Stimulated activated memory B cell treated with anti-CD40 and anti-IgM and Interleukin-4, amounts not matched to agents 10 μg/mL and 1 μg/mL and 100 μg/mL, for 72 hours (primary cell): ENCODE measurements around the gene VWA8.
A peak's percentile ranks its signal among the peaks of the same experiment; 100 is the strongest.

Experiments
- ATAC-seq: fragments of 150-1000 bp; cut with Tn5 transposase; 2 replicates; pipeline ENCODE4 v1.10.0; 2021
- H3K27ac Mint-ChIP-seq: one replicate; pipeline ENCODE4 v1.8.0; 2022; ENCODE audit warnings: mild to moderate bottlenecking, mixed read lengths
- H3K27me3 Mint-ChIP-seq: one replicate; pipeline ENCODE4 v1.8.0; 2022; ENCODE audit warnings: mixed read lengths
- H3K36me3 Mint-ChIP-seq: one replicate; pipeline ENCODE4 v1.8.0; 2022; ENCODE audit warnings: mixed read lengths
- H3K4me1 Mint-ChIP-seq: one replicate; pipeline ENCODE4 v1.8.0; 2022; ENCODE audit warnings: mixed read lengths
- H3K4me3 Mint-ChIP-seq: one replicate; pipeline ENCODE4 v1.8.0; 2022; ENCODE audit warnings: mild to moderate bottlenecking, moderate library complexity, mixed read lengths
- H3K9me3 Mint-ChIP-seq: one replicate; pipeline ENCODE4 v1.8.0; 2022; ENCODE audit warnings: mixed read lengths

The VWA8 gene

GRCh38 chr13:41960637-41961465 is at the start of gene VWA8:
Gene VWA8, minus strand, starts transcription at chr13:41961109. Its CDS starts 94 bp downstream, at chr13:41961015.
- Mint-ChIP-seq H3K9me3 (no peaks in the 10 kb centered on the region), H3K27me3 (no peaks in the 10 kb centered on the region), H3K4me3 (peak within 1 kb of the TSS; percentile 94), H3K4me1 (peaks cover 19% of the 10 kb centered on the region), H3K36me3 (no peaks in the 10 kb centered on the region), H3K27ac (peak within 1 kb of the TSS; percentile 84)
- peak; percentile 99 for ATAC-seq

DNA sequence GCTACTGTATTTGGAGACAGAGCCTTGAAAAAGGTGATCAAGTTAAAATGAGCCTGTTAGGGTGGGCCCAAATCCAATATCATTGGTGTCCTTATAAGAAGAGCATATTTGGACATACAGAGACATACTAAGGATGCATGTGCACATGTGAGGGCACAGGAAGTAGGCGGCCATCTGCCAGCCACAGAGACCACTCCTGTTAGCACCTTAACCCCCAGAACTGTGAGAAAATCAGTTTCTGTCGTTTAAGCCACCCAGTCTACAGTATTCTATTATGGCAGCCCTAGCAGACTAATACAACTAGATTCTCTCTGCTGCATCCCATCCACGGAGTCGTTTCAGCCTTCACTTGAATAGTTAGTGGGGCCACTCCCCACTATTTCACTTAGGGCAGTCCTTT is 48.1 kb upstream of the VWA8 start:
- no peaks in the 10 kb centered on the region for H3K9me3 Mint-ChIP-seq
- no peaks in the 10 kb centered on the region for H3K36me3 Mint-ChIP-seq
- H3K4me3 Mint-ChIP-seq: no peak overlapping the region
- ATAC-seq: no peak
- peaks cover 13% of the 10 kb centered on the region for H3K27me3 Mint-ChIP-seq
- H3K4me1 Mint-ChIP-seq: no peaks in the 10 kb centered on the region
- no peak overlapping the region for H3K27ac Mint-ChIP-seq

DNA sequence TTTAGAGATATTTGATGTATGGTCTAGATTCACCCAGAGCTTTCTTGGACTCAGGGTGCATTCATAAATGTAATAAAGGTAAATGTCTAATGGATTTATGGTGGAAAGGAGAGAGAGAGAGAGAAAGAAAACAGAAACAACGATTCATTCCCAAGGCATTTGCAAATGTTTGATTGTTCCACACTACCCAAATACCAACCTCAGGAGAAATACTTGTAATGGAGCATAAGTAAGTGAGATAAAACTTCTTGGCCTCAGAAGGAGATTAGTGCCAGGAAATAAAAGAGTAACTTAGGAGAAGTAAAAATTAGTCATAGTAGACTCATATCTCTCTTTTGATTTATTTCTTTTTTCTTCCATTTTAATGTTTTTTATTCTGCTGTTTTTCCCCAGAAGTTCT is 46.9 kb upstream of the VWA8 start:
- peaks cover 13% of the 10 kb centered on the region for H3K27me3 Mint-ChIP-seq
- H3K36me3 Mint-ChIP-seq: no peaks in the 10 kb centered on the region
- no peaks in the 10 kb centered on the region for H3K4me1 Mint-ChIP-seq
- no peak overlapping the region for H3K27ac Mint-ChIP-seq
- no peaks in the 10 kb centered on the region for H3K9me3 Mint-ChIP-seq
- no peak overlapping the region for H3K4me3 Mint-ChIP-seq
- ATAC-seq: no peak

DNA sequence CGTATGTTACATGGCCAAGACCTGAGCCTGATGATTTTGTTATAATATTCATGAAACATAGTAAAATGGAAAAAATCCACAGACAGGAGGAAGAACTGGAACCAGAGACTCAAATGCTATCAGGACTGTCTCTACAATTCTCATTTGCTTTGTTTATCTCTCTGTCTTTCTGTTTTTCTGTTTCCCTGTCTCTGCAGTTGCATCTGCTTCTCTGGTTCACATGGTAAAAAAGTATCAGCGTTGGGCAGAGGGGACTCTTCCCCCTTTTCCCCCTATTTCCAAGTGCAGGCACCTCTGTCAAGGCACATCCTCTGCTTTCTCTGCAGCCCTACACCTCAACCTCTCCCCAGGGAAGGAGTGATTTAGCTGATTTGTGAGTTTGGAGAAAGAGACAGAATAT is 41.2 kb upstream of the VWA8 start:
- Mint-ChIP-seq H3K4me3 (no peak overlapping the region), H3K27me3 (peaks cover 34% of the 10 kb centered on the region), H3K4me1 (no peaks in the 10 kb centered on the region), H3K27ac (no peak overlapping the region), H3K36me3 (no peaks in the 10 kb centered on the region), H3K9me3 (no peaks in the 10 kb centered on the region)
- ATAC-seq: no peak

DNA sequence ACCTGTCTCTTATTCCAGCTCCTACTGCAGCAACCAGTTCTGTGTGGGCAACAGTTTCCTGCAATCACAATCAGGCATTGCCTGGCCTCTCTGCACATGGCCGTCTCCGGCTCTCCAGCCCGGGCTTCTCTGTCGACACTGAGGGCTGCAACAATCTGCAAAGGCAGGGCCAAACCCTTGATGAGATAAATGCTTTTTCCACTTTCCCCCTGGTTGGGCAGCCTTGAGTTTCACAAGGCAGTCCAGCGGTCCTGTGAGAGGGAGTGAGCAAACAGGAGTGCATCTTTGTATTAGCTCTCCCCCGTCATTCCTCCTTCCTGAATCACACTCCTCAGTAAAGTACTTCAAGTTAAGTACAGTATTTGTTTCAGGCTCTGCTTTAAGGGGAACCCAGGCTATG is 40.7 kb upstream of the VWA8 start:
- H3K4me1 Mint-ChIP-seq: no peaks in the 10 kb centered on the region
- H3K9me3 Mint-ChIP-seq: no peaks in the 10 kb centered on the region
- no peaks in the 10 kb centered on the region for H3K36me3 Mint-ChIP-seq
- H3K27ac Mint-ChIP-seq: no peak overlapping the region
- ATAC-seq: no peak
- H3K4me3 Mint-ChIP-seq: no peak overlapping the region
- peaks cover 35% of the 10 kb centered on the region for H3K27me3 Mint-ChIP-seq

GRCh38 chr13:42000846-42001245 is 39.9 kb upstream of the VWA8 start:
- H3K4me1 Mint-ChIP-seq: no peaks in the 10 kb centered on the region
- ATAC-seq: no peak
- H3K36me3 Mint-ChIP-seq: no peaks in the 10 kb centered on the region
- H3K27me3 Mint-ChIP-seq: peaks cover 35% of the 10 kb centered on the region
- H3K9me3 Mint-ChIP-seq: no peaks in the 10 kb centered on the region
- no peak overlapping the region for H3K27ac Mint-ChIP-seq
- H3K4me3 Mint-ChIP-seq: no peak overlapping the region

- Mint-ChIP-seq H3K9me3 (no peaks in the 10 kb centered on the region), H3K36me3 (no peaks in the 10 kb centered on the region), H3K4me1 (no peaks in the 10 kb centered on the region), H3K27ac (no peak overlapping the region), H3K27me3 (peaks cover 43% of the 10 kb centered on the region), H3K4me3 (no peak overlapping the region)
- no peak for ATAC-seq
Observed at GRCh38 chr13:41997396-41997795, 36.5 kb upstream of the VWA8 start.

DNA sequence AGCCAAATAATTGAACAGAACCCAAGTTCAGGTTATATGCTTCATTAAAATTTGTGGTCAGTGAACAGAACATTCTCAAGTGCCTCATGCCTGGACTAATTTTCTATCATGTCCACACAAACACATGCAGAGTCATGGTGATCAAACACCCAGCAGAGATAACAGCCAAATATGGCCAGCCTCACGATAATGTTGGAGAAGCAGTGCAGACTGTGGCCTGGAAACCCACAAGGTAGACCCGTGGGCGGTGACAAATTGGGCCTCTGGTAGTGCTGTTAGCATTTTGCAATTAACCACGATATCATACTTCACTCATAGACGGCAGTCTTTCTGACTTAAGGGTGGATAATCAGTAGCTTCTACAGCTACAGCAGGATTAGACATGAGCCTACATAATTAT is 35.0 kb upstream of the VWA8 start:
- no peaks in the 10 kb centered on the region for H3K9me3 Mint-ChIP-seq
- no peak overlapping the region for H3K4me3 Mint-ChIP-seq
- ATAC-seq: no peak
- no peak overlapping the region for H3K27ac Mint-ChIP-seq
- H3K27me3 Mint-ChIP-seq: peaks cover 43% of the 10 kb centered on the region
- no peaks in the 10 kb centered on the region for H3K36me3 Mint-ChIP-seq
- no peaks in the 10 kb centered on the region for H3K4me1 Mint-ChIP-seq

DNA sequence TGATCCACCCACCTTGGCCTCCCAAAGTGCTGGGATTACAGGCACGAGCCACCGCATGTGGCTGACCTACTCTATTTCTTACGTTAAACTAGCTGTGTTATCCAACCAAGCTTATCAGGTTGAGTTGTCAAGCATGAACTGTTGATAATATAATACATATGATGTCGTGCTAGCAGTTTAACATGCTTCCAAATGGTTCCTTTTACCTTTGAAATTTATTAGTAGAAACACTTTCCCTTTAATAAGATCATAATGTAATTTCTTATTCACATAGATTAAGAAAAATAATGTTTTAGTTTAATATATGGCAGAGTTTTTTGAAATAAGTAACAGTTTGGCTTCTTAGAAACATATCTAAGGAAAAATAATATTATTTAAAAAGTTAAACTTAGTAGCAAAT is 34.4 kb upstream of the VWA8 start:
- no peaks in the 10 kb centered on the region for H3K9me3 Mint-ChIP-seq
- H3K27me3 Mint-ChIP-seq: peaks cover 37% of the 10 kb centered on the region
- no peak overlapping the region for H3K27ac Mint-ChIP-seq
- ATAC-seq: no peak
- H3K36me3 Mint-ChIP-seq: no peaks in the 10 kb centered on the region
- no peak overlapping the region for H3K4me3 Mint-ChIP-seq
- H3K4me1 Mint-ChIP-seq: no peaks in the 10 kb centered on the region

GRCh38 chr13:41994696-41995095 is 33.8 kb upstream of the VWA8 start:
- H3K4me3 Mint-ChIP-seq: no peak overlapping the region
- H3K4me1 Mint-ChIP-seq: no peaks in the 10 kb centered on the region
- no peaks in the 10 kb centered on the region for H3K36me3 Mint-ChIP-seq
- H3K27ac Mint-ChIP-seq: no peak overlapping the region
- H3K9me3 Mint-ChIP-seq: no peaks in the 10 kb centered on the region
- H3K27me3 Mint-ChIP-seq: peaks cover 31% of the 10 kb centered on the region
- ATAC-seq: no peak

GRCh38 chr13:41991936-41992335 is 31.0 kb upstream of the VWA8 start:
- Mint-ChIP-seq H3K27ac (no peak overlapping the region), H3K4me3 (no peak overlapping the region), H3K9me3 (no peaks in the 10 kb centered on the region), H3K4me1 (no peaks in the 10 kb centered on the region), H3K27me3 (peaks cover 12% of the 10 kb centered on the region), H3K36me3 (no peaks in the 10 kb centered on the region)
- no peak for ATAC-seq

- Mint-ChIP-seq H3K4me3 (no peak overlapping the region), H3K36me3 (no peaks in the 10 kb centered on the region), H3K27me3 (peaks cover 31% of the 10 kb centered on the region), H3K4me1 (no peaks in the 10 kb centered on the region), H3K9me3 (no peaks in the 10 kb centered on the region), H3K27ac (no peak overlapping the region)
- ATAC-seq: no peak
Observed at GRCh38 chr13:41988244-41988643, 27.3 kb upstream of the VWA8 start.

- no peaks in the 10 kb centered on the region for H3K4me1 Mint-ChIP-seq
- no peak for ATAC-seq
- H3K9me3 Mint-ChIP-seq: no peaks in the 10 kb centered on the region
- H3K4me3 Mint-ChIP-seq: no peak overlapping the region
- H3K27ac Mint-ChIP-seq: no peak overlapping the region
- H3K27me3 Mint-ChIP-seq: peaks cover 31% of the 10 kb centered on the region
- H3K36me3 Mint-ChIP-seq: no peaks in the 10 kb centered on the region
Observed at GRCh38 chr13:41985788-41986508, 25.0 kb upstream of the VWA8 start.

- no peak overlapping the region for H3K27ac Mint-ChIP-seq
- H3K9me3 Mint-ChIP-seq: no peaks in the 10 kb centered on the region
- ATAC-seq: no peak
- peaks cover 6% of the 10 kb centered on the region for H3K4me1 Mint-ChIP-seq
- H3K36me3 Mint-ChIP-seq: no peaks in the 10 kb centered on the region
- no peak overlapping the region for H3K4me3 Mint-ChIP-seq
- H3K27me3 Mint-ChIP-seq: peaks cover 28% of the 10 kb centered on the region
Observed at GRCh38 chr13:41981951-41982715, 21.2 kb upstream of the VWA8 start.

DNA sequence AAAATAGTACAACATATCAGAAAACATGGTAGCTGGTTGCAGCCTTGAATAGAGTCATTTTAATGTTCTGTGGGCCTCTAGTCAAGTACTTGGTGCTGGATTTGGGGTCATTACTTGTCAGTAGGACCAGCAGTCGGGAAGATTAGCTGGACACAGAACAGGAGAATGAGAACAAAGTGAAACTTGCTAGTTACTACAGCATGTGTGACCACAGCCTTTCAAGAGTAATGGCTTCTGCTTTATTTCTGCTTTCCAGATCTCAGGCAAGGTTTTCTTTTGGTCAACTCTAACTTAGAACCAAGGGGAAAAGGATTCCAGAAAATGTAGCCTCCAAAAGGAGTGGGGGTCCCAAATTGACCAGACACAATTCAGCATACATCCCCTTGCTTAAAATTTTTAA is 17.1 kb upstream of the VWA8 start:
- H3K27me3 Mint-ChIP-seq: peaks cover 8% of the 10 kb centered on the region
- ATAC-seq: no peak
- H3K9me3 Mint-ChIP-seq: no peaks in the 10 kb centered on the region
- H3K36me3 Mint-ChIP-seq: no peaks in the 10 kb centered on the region
- no peak overlapping the region for H3K4me3 Mint-ChIP-seq
- no peak overlapping the region for H3K27ac Mint-ChIP-seq
- H3K4me1 Mint-ChIP-seq: peaks cover 8% of the 10 kb centered on the region
